Fibroblast of pulmonary artery (primary cell): Measurements from ENCODE around the gene IL31RA.

Source experiments
- DNase-seq: peaks from one replicate; pipeline ENCODE4 v3.0.0-alpha.2; 2010; ENCODE audit warnings: low read depth
- H3K4me3 ChIP-seq: replicated peaks from 2 replicates; pipeline ENCODE4 v1.5.1; 2011; ENCODE audit warnings: low read depth, mild to moderate bottlenecking, control low read depth, low read length, moderate library complexity
- CTCF ChIP-seq: IDR thresholded peaks from 2 replicates; pipeline ENCODE4 v1.5.1; 2011; ENCODE audit warnings: mild to moderate bottlenecking, control low read depth, low read length, inconsistent platforms; ENCODE audit errors: missing control alignments

Gene IL31RA

GRCh38 chr5:55823151-55823796, 27.9 kb upstream of the IL31RA start:
- DNase-seq: no peak

GRCh38 chr5:55829956-55830355, 21.2 kb upstream of the IL31RA start:
- no peak overlapping the region for H3K4me3 ChIP-seq
- TF ChIP-seq CTCF: no peak
- no peak for DNase-seq

More at GRCh38 chr5:55823151-55823796, 27.9 kb upstream of the IL31RA start:
- no peak overlapping the region for H3K4me3 ChIP-seq
- no peak for TF ChIP-seq CTCF

GRCh38 chr5:55832446-55832845, 18.7 kb upstream of the IL31RA start:
- H3K4me3 ChIP-seq: no peak overlapping the region
- no peak for TF ChIP-seq CTCF
- DNase-seq: no peak

GRCh38 chr5:55836191-55836590, 15.0 kb upstream of the IL31RA start:
- DNase-seq: no peak
- no peak overlapping the region for H3K4me3 ChIP-seq
- TF ChIP-seq CTCF: no peak

GRCh38 chr5:55841976-55842375, 9.2 kb upstream of the IL31RA start:
- no peak for DNase-seq
- no peak for TF ChIP-seq CTCF
- no peak overlapping the region for H3K4me3 ChIP-seq

- peak; percentile 35 for DNase-seq
- H3K4me3 ChIP-seq: no peak overlapping the region
- no peak for TF ChIP-seq CTCF
These were observed 3.3 kb upstream of the IL31RA start for GRCh38 chr5:55847837-55848236.

GRCh38 chr5:55848783-55849182, 2.4 kb upstream of the IL31RA start:
- no peak overlapping the region for H3K4me3 ChIP-seq
- no peak for DNase-seq
- TF ChIP-seq CTCF: no peak
